Fibroblast of lung (primary cell): ENCODE measurements around the gene KCNJ14. TPM values are rescaled to one million over a fixed set of nuclear protein-coding genes. Genes with fewer than 3 reads are reported as not detected.
A peak's percentile ranks its signal among the peaks of the same experiment; 100 is the strongest.

Source experiments
- DNase-seq, 2 donors: peaks; one replicate each; pipeline versions ENCODE4 v3.0.0 to v3.0.0-alpha.2; 2010; ENCODE audit warnings: low read depth in 2 of 2
- H2AFZ ChIP-seq: 2 replicates; pipeline ENCODE4 v1.5.1; 2012; ENCODE audit warnings: low read length, control low read depth, inconsistent platforms
- H3K27ac ChIP-seq: 2 replicates; pipeline ENCODE4 v1.5.1; 2011; ENCODE audit warnings: low read length, control low read depth; ENCODE audit not compliant: insufficient read depth
- H3K27me3 ChIP-seq: 2 replicates; pipeline ENCODE4 v1.5.1; 2011; ENCODE audit warnings: mild to moderate bottlenecking, low read length; ENCODE audit not compliant: control insufficient read depth, insufficient read depth
- H3K36me3 ChIP-seq: 2 replicates; pipeline ENCODE4 v1.5.1; 2011; ENCODE audit warnings: low read length; ENCODE audit not compliant: control insufficient read depth, insufficient read depth
- H3K4me1 ChIP-seq: 2 replicates; pipeline ENCODE4 v1.5.1; 2011; ENCODE audit warnings: low read length; ENCODE audit not compliant: control insufficient read depth, insufficient read depth; ENCODE audit errors: extremely low read depth
- H3K4me2 ChIP-seq: 2 replicates; pipeline ENCODE4 v1.5.1; 2011; ENCODE audit warnings: low read length, control low read depth; ENCODE audit not compliant: insufficient read depth; ENCODE audit errors: extremely low read depth
- H3K4me3 ChIP-seq, 4 experiments: fragments of 200-600 bp in 1 of 4; sonication (generic) in 1 of 4; replicated peaks in 1 of 4; 2 replicates each; pipeline ENCODE4 v1.5.1; 2011 to 2016; ENCODE audit warnings: low read length in 4 of 4, low read depth in 3 of 4, mild to moderate bottlenecking in 3 of 4, control low read depth in 2 of 4, inconsistent platforms in 1 of 4, mixed read lengths in 1 of 4; ENCODE audit not compliant: insufficient read depth in 1 of 4; ENCODE audit errors: control extremely low read depth in 1 of 4
- H3K79me2 ChIP-seq: 2 replicates; pipeline ENCODE4 v1.5.1; 2012; ENCODE audit warnings: mild to moderate bottlenecking, low read length, inconsistent platforms; ENCODE audit not compliant: control insufficient read depth, insufficient read depth
- H3K9ac ChIP-seq: 2 replicates; pipeline ENCODE4 v1.5.1; 2011; ENCODE audit warnings: mild to moderate bottlenecking, low read length, control low read depth; ENCODE audit not compliant: insufficient read depth
- H3K9me3 ChIP-seq: 2 replicates; pipeline ENCODE4 v1.5.1; 2012; ENCODE audit warnings: low read depth, low read length; ENCODE audit not compliant: control insufficient read depth, insufficient read depth
- H4K20me1 ChIP-seq: 2 replicates; pipeline ENCODE4 v1.5.1; 2011; ENCODE audit warnings: low read length; ENCODE audit not compliant: control insufficient read depth, insufficient read depth; ENCODE audit errors: extremely low read depth
- EZH2 ChIP-seq: IDR thresholded peaks from 2 replicates; pipeline ENCODE4 v1.5.1; 2012; ENCODE audit warnings: low read length, control low read depth, mild to moderate bottlenecking; ENCODE audit errors: missing control alignments
- polyA plus RNA-seq, 2 donors: library from polyadenylated mRNA; depleted of rRNA in 1 of 2; stranded (reverse) in 1 of 2; unstranded in 1 of 2; fragments of >200 nt; gene quantifications; 2 replicates each; pipeline ENCODE4 v1.2.1, GENCODE V29; 2011 to 2012; ENCODE audit warnings: missing spikeins in 1 of 2
- total RNA-seq: library from RNA; depleted of rRNA; stranded (reverse); fragments of >200 nt; gene quantifications from 2 replicates; pipeline ENCODE4 v1.2.1, GENCODE V29; 2014
- TF ChIP-seq, protein P1 (sequence below), 2 donors: IDR thresholded peaks in 1 of 2; conservative IDR thresholded peaks in 1 of 2; 1 replicate in 1 of 2; 2 replicates in 1 of 2; pipeline ENCODE4 v1.5.1; 2011 to 2012; ENCODE audit warnings: low read length in 2 of 2, control low read depth in 1 of 2, inconsistent platforms in 1 of 2, low read depth in 1 of 2, mild to moderate bottlenecking in 1 of 2

KCNJ14 gene
- total and polyA plus RNA-seq, 2 donors (not counting 1 experiment from before 2014, with no cell fraction given): 0.15 to 0.50 TPM

DNA sequence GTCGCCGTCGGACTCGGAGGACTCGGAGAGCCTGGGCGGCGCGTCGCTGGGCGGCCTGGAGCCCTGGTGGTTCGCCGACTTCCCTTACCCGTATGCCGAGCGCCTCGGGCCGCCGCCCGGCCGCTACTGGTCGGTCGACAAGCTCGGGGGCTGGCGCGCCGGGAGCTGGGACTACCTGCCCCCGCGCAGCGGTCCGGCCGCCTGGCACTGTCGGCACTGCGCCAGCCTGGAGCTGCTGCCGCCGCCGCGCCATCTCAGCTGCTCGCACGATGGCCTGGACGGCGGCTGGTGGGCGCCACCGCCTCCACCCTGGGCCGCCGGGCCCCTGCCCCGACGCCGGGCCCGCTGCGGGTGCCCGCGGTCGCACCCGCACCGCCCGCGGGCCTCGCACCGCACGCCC is 12.1 kb upstream of the KCNJ14 start:
- no peak overlapping the region for H3K27ac ChIP-seq
- H3K27me3 ChIP-seq: peaks cover 11% of the 10 kb centered on the region
- TF ChIP-seq, protein P1, sequence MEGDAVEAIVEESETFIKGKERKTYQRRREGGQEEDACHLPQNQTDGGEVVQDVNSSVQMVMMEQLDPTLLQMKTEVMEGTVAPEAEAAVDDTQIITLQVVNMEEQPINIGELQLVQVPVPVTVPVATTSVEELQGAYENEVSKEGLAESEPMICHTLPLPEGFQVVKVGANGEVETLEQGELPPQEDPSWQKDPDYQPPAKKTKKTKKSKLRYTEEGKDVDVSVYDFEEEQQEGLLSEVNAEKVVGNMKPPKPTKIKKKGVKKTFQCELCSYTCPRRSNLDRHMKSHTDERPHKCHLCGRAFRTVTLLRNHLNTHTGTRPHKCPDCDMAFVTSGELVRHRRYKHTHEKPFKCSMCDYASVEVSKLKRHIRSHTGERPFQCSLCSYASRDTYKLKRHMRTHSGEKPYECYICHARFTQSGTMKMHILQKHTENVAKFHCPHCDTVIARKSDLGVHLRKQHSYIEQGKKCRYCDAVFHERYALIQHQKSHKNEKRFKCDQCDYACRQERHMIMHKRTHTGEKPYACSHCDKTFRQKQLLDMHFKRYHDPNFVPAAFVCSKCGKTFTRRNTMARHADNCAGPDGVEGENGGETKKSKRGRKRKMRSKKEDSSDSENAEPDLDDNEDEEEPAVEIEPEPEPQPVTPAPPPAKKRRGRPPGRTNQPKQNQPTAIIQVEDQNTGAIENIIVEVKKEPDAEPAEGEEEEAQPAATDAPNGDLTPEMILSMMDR (conservative IDR thresholded peaks at IDR 0.05 in 1 of 2, IDR thresholded peaks at IDR 0.05 in 1 of 2; ENCODE audit: low read depth in 1 of 2, low read length in 2 of 2): no peak
- peak; percentile 72 for TF ChIP-seq EZH2
- H3K79me2 ChIP-seq: peaks cover 8% of the 10 kb centered on the region
- no peaks in the 10 kb centered on the region for H3K9me3 ChIP-seq
- H2AFZ ChIP-seq: no peak overlapping the region
- no peak for DNase-seq
- H3K4me2 ChIP-seq: no peak overlapping the region
- H3K36me3 ChIP-seq: peaks cover 5% of the 10 kb centered on the region
- H4K20me1 ChIP-seq: no peaks in the 10 kb centered on the region
- H3K9ac ChIP-seq: no peak overlapping the region
- peaks cover 7% of the 10 kb centered on the region for H3K4me1 ChIP-seq
- H3K4me3 ChIP-seq: no peak overlapping the region

DNA sequence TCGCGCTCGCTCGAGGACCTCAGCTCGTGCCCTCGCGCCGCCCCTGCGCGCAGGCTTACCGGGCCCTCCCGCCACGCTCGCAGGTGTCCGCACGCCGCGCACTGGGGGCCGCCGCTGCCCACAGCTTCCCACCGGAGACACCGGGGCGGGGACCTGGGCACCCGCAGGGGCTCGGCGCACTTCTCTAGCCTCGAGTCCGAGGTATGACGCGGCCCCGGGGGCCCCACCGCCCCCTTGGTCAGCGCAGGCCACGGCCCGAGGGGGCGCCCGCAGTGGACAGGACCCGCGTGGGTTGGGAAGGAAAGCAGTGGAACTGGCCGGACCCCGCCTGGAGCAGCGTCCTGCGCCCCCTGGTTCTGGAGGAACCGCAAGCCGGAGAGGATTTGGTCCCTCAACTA is 11.6 kb upstream of the KCNJ14 start:
- H3K4me1 ChIP-seq: peaks cover 7% of the 10 kb centered on the region
- H3K4me2 ChIP-seq: peak overlapping the region; percentile 99
- H3K36me3 ChIP-seq: peaks cover 8% of the 10 kb centered on the region
- H3K27me3 ChIP-seq: peaks cover 11% of the 10 kb centered on the region
- H3K9me3 ChIP-seq: no peaks in the 10 kb centered on the region
- H2AFZ ChIP-seq: no peak overlapping the region
- no peak overlapping the region for H3K9ac ChIP-seq
- H3K4me3 ChIP-seq: peak overlapping the region in 1 of 4 experiments; percentile 98
- DNase-seq: no peak
- H4K20me1 ChIP-seq: no peaks in the 10 kb centered on the region
- H3K27ac ChIP-seq: no peak overlapping the region
- peaks cover 8% of the 10 kb centered on the region for H3K79me2 ChIP-seq
- peak; percentile 78 for TF ChIP-seq EZH2
- TF ChIP-seq, protein P1 (conservative IDR thresholded peaks at IDR 0.05 in 1 of 2, IDR thresholded peaks at IDR 0.05 in 1 of 2; ENCODE audit: low read depth in 1 of 2, low read length in 2 of 2): no peak

DNA sequence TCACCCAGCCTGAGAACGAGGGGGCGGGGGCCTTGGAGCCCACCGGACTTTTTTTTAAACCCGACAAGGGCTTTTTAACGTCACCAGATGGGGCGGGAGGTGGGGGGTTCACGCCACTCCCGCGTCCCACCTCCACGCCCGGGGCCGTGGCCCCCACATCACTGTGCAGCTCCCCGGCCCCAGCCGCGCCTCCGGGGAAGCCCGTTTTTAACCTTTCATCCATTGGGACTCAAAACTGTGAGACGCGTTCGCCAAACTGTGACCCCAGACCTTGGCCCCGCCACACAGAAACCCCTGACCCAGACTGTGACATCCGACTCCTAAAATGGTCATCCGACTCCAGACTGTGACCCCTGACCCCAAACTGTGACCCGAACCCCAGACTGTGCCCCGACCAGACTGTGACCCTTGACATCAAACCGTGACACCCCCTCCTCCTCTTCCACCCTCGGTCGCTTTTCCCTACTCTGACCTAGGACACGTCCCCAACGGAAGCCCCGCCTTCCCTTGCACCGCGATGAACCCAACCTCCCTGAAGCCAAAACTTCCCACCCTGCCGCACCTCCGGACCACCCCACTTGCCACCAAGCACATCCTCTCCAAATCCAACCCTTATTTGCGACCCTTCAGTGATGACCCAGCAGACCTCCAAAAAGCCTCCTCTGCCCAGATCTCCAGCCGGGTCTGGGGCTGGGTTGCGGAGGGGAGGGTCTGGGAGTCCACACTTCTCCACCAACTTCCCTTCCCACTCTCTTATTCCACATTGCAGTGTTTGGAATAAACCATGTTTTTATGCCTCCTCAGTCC is 11.0 kb upstream of the KCNJ14 start:
- Histone ChIP-seq H4K20me1 (no peaks in the 10 kb centered on the region), H3K4me3 (peak overlapping the region; percentile 40 to 98 (median 67)), H3K27ac (no peak overlapping the region), H2AFZ (peak overlapping the region; percentile 67), H3K9me3 (no peaks in the 10 kb centered on the region), H3K27me3 (peaks cover 11% of the 10 kb centered on the region), H3K4me1 (peaks cover 7% of the 10 kb centered on the region), H3K9ac (no peak overlapping the region), H3K36me3 (peaks cover 8% of the 10 kb centered on the region), H3K79me2 (peaks cover 8% of the 10 kb centered on the region), H3K4me2 (peak overlapping the region; percentile 99)
- no peak for DNase-seq
- peak; percentile 5 for TF ChIP-seq EZH2
- TF ChIP-seq, protein P1 (conservative IDR thresholded peaks at IDR 0.05 in 1 of 2, IDR thresholded peaks at IDR 0.05 in 1 of 2; ENCODE audit: low read depth in 1 of 2, low read length in 2 of 2): no peak
